HG03442 (cell line): ENCODE results near the gene MYBPC3.
"Not testable (repeated sequence)": the region's sequence is repeated elsewhere in the genome, so short reads cannot be mapped to it uniquely, and the experiment has no call there.

Experiments
- ATAC-seq: cut with Tn5 transposase; IDR thresholded peaks from one replicate; pipeline ENCODE4 v1.9.1; 2021; ENCODE audit warnings: mild to moderate bottlenecking, moderate library complexity; ENCODE audit not compliant: unreplicated experiment

The MYBPC3 gene

GRCh38 chr11:47327025-47327424 is 25.5 kb downstream of the MYBPC3 start:
- no peak for ATAC-seq

- ATAC-seq = no peak
These were observed 26.3 kb downstream of the MYBPC3 start for GRCh38 chr11:47326198-47326597.

- no peak for ATAC-seq
These were observed 27.0 kb downstream of the MYBPC3 start for GRCh38 chr11:47325271-47326041.

GRCh38 chr11:47324520-47324919 is 28.0 kb downstream of the MYBPC3 start:
- ATAC-seq = no peak

GRCh38 chr11:47318166-47318565 is 34.3 kb downstream of the MYBPC3 start:
- no peak for ATAC-seq

GRCh38 chr11:47317064-47317828 is 35.3 kb downstream of the MYBPC3 start:
- ATAC-seq = no peak

GRCh38 chr11:47316501-47316900 is 36.0 kb downstream of the MYBPC3 start:
- ATAC-seq = not testable (repeated sequence)

- ATAC-seq = no peak
These were observed 37.5 kb downstream of the MYBPC3 start for GRCh38 chr11:47314992-47315391.

GRCh38 chr11:47308050-47308823 is 44.3 kb downstream of the MYBPC3 start:
- no peak for ATAC-seq

GRCh38 chr11:47306484-47306844 is 46.0 kb downstream of the MYBPC3 start:
- no peak for ATAC-seq

GRCh38 chr11:47305734-47306483 is 46.6 kb downstream of the MYBPC3 start:
- no peak for ATAC-seq

GRCh38 chr11:47302853-47303252 is 49.6 kb downstream of the MYBPC3 start:
- ATAC-seq = no peak

GRCh38 chr11:47299078-47299477 is 53.4 kb downstream of the MYBPC3 start:
- ATAC-seq = no peak

- no peak for ATAC-seq
These were observed 56.5 kb downstream of the MYBPC3 start for GRCh38 chr11:47296045-47296444.

GRCh38 chr11:47295385-47295784 is 57.1 kb downstream of the MYBPC3 start:
- ATAC-seq = no peak

GRCh38 chr11:47289856-47290255 is 62.6 kb downstream of the MYBPC3 start:
- ATAC-seq = no peak

- no peak for ATAC-seq
These were observed 64.4 kb downstream of the MYBPC3 start for GRCh38 chr11:47288066-47288465.

GRCh38 chr11:47285969-47286770 is 66.3 kb downstream of the MYBPC3 start:
- ATAC-seq = no peak

GRCh38 chr11:47284151-47284550 is 68.4 kb downstream of the MYBPC3 start:
- no peak for ATAC-seq

- ATAC-seq = no peak
These were observed 70.0 kb downstream of the MYBPC3 start for GRCh38 chr11:47282462-47282861.
